Esophagus squamous epithelium (tissue), 5 donors: ENCODE measurements around the gene GLRA1. TPM values are rescaled to one million over a fixed set of nuclear protein-coding genes. Genes with fewer than 3 reads are reported as not detected.
"Not testable (repeated sequence)": the region's sequence is repeated elsewhere in the genome, so short reads cannot be mapped to it uniquely, and the experiment has no call there.

Source experiments
- DNase-seq: peaks from one replicate; lab custom pipeline; 2025; lab: John Stamatoyannopoulos, UW
- H3K27ac ChIP-seq, 4 donors: fragments of 200-600 bp; sonication (generic); one replicate each; pipeline ENCODE4 v1.5.1; 2016 to 2019; ENCODE audit warnings: mild to moderate bottlenecking in 1 of 4
- H3K27me3 ChIP-seq, 4 donors: fragments of 200-600 bp; sonication (generic); 1 replicate in 3 of 4; 2 replicates in 1 of 4; pipeline versions ENCODE4 v1.5.1 to v1.6.0; 2017 to 2021; ENCODE audit warnings: antibody characterized with exemption in 1 of 4
- H3K36me3 ChIP-seq, 3 donors: fragments of 200-600 bp; sonication (generic); one replicate each; pipeline ENCODE4 v1.5.1; 2016 to 2019
- H3K4me1 ChIP-seq, 3 donors: fragments of 200-600 bp; sonication (generic); one replicate each; pipeline ENCODE4 v1.5.1; 2017 to 2019
- H3K4me3 ChIP-seq, 4 donors: fragments of 200-600 bp; sonication (generic); 1 replicate in 3 of 4; 2 replicates in 1 of 4; pipeline ENCODE4 v1.5.1; 2016 to 2019; ENCODE audit warnings: mild to moderate bottlenecking in 2 of 4, moderate library complexity in 1 of 4
- H3K9me3 ChIP-seq, 3 donors: fragments of 200-600 bp; sonication (generic); one replicate each; pipeline ENCODE4 v1.5.1; 2016 to 2019
- POLR2A ChIP-seq, 4 donors: fragments of 450-650 bp; IDR thresholded peaks; one replicate each; pipeline ENCODE4 v1.6.1; 2017; ENCODE audit warnings: antibody characterized with exemption in 4 of 4, mild to moderate bottlenecking in 4 of 4, moderate library complexity in 3 of 4
- WGBS, 2 donors: methylation state at CpG; one replicate each; pipeline ENCODE4 v1.1.5; 2018; 5-methylcytosine and 5-hydroxymethylcytosine counted together
- intact Hi-C: fragments of 100-400 bp; cut with DNase I; formaldehyde crosslinking; loops from one replicate; pipeline ENCODE4 v1.15.0; 2022
- total RNA-seq, 4 donors: library from RNA; depleted of rRNA; stranded (reverse); fragments of >200 nt; gene quantifications; one replicate each; pipeline ENCODE4 v1.1.0, GENCODE V29; 2016
- TF ChIP-seq, protein P1 (sequence below), 6 experiments: fragments of 450-650 bp in 4 of 6; fragments of 200-600 bp in 2 of 6; sonication (generic) in 2 of 6; IDR thresholded peaks; one replicate each; pipeline ENCODE4 v1.5.1; 2016 to 2019; ENCODE audit warnings: antibody characterized with exemption in 6 of 6, mild to moderate bottlenecking in 4 of 6, moderate library complexity in 4 of 6
- donor health status: DM: yes; HTN: yes; CAD: no.

Gene GLRA1
- total RNA-seq, 4 donors from 2014 or later: not detected

DNA sequence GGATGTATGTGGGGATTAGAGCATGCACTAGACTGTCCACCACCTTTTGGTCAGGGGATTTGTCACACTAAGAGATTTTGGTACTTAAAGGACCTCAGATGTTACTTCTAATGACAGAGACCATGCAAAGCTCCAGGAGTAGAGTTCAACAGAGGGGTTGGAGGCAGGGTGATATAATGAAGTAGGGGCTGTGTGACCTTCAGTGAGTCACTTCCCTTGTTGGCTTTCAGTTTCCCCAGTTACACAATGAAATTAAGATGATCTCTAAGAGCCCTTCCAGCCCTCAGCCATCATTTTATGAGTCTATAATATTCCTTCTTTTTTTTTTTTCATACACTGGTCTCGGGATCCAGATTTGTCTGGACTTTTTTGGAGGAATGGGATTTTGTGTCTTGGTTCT lies 26.8 kb downstream of the GLRA1 start:
- intact Hi-C loops: no loop called here
- H3K4me1 ChIP-seq: peaks cover 0 to 19% (median 13%) of the 10 kb centered on the region in 3 donors
- no peak for DNase-seq
- TF ChIP-seq POLR2A (IDR thresholded peaks at IDR 0.05): no peak
- TF ChIP-seq, protein P1, sequence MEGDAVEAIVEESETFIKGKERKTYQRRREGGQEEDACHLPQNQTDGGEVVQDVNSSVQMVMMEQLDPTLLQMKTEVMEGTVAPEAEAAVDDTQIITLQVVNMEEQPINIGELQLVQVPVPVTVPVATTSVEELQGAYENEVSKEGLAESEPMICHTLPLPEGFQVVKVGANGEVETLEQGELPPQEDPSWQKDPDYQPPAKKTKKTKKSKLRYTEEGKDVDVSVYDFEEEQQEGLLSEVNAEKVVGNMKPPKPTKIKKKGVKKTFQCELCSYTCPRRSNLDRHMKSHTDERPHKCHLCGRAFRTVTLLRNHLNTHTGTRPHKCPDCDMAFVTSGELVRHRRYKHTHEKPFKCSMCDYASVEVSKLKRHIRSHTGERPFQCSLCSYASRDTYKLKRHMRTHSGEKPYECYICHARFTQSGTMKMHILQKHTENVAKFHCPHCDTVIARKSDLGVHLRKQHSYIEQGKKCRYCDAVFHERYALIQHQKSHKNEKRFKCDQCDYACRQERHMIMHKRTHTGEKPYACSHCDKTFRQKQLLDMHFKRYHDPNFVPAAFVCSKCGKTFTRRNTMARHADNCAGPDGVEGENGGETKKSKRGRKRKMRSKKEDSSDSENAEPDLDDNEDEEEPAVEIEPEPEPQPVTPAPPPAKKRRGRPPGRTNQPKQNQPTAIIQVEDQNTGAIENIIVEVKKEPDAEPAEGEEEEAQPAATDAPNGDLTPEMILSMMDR (IDR thresholded peaks at IDR 0.05): no peak
- H3K27me3 ChIP-seq: no peaks in the 10 kb centered on the region
- no peaks in the 10 kb centered on the region for H3K9me3 ChIP-seq
- WGBS, 2 donors: 89 to 90% methylated on average over 1 of the region's 1 CpG
- H3K4me3 ChIP-seq: no peak overlapping the region
- H3K36me3 ChIP-seq: no peaks in the 10 kb centered on the region
- H3K27ac ChIP-seq: no peak overlapping the region

DNA sequence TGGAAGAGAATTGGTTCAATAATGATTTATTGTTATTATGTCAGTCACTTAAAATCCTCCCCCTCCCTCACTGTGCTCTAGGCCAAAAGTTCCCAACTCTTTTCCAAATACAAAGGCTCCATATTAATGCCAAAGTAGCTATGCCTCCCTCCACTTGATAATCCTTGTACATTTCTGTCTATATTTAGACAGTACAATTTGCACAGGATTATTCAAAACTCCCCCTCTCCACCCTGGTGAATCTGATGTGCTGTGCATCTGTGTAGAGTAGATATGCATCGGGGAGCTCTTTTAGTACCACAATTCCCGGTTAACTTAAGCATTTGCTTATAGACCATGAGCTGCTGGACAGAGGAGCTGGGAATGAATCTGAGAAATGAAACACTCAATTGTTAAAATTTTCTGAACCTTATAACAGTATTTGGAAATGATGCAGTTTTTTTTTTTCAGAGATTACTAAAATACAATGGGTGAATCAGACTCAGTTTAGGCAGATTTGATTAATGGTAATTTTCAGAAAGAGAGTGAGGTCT lies 27.6 kb downstream of the GLRA1 start:
- Histone ChIP-seq H3K4me3 (no peak overlapping the region), H3K27me3 (no peaks in the 10 kb centered on the region), H3K27ac (no peak overlapping the region), H3K36me3 (no peaks in the 10 kb centered on the region), H3K4me1 (peaks cover 0 to 19% (median 13%) of the 10 kb centered on the region in 3 donors), H3K9me3 (no peaks in the 10 kb centered on the region)
- intact Hi-C loops: no loop called here
- no peak for DNase-seq
- no peak for TF ChIP-seq POLR2A (IDR thresholded peaks at IDR 0.05)
- TF ChIP-seq, protein P1 (IDR thresholded peaks at IDR 0.05): no peak
- 27 to 52% methylated on average over 2 of the region's 2 CpGs for WGBS, 2 donors

DNA sequence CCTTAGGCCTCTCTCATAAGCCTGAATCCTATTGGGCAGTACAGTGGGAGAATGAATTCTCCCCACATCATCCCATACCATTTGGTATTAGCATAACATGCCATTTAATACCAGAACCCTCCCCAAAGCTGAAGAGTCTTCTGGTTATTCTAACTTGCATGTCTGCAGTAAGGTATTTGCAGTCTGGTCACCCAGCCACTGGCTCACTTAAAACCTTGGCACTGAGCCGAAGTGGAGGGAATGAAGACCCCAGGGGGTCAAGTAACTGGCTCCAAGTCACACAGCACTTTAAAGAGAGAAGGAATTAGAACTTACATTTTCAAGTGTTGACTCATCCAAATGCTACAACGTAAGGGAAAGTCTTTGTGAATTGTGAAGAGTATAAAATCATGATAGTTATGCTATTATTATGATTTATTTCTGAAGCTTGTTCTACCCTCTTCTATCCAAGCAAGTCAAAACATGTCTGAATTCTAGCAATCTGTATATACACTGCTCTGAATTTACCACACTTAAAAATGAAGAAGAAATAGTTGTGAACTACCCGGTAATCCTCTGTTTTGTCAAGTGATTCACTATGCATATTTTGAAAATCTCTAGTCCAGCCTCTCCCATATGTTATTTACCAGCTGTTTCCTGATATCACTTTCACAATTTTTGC lies 28.5 kb downstream of the GLRA1 start:
- Histone ChIP-seq H3K4me1 (peaks cover 0 to 19% (median 13%) of the 10 kb centered on the region in 3 donors), H3K27me3 (no peaks in the 10 kb centered on the region), H3K4me3 (no peak overlapping the region), H3K36me3 (no peaks in the 10 kb centered on the region), H3K9me3 (no peaks in the 10 kb centered on the region), H3K27ac (no peak overlapping the region)
- TF ChIP-seq, protein P1 (IDR thresholded peaks at IDR 0.05): no peak
- TF ChIP-seq POLR2A (IDR thresholded peaks at IDR 0.05): no peak
- no peak for DNase-seq
- WGBS, 2 donors: 14 to 18% methylated on average over 3 of the region's 3 CpGs
- intact Hi-C loops: no loop called here

DNA sequence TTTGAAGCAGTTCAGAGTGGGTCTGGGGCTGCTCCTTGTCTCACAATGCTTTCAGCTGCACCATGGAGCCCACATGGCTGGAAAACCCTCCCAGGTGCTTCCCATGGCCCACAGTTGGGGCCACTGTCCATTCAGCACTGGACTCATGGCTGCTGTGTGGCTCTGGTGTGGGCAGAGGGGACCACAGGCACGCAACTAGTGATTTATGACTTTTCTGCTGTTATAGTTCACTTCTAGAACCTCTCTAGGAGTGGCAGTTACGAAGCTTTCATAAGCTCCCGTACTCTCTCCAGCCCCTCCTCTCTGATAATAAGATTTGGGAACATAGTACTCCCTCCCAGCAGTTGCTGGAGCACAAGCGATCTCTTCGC lies 29.0 kb downstream of the GLRA1 start:
- H3K4me3 ChIP-seq: no peak overlapping the region
- H3K27ac ChIP-seq: no peak overlapping the region
- H3K9me3 ChIP-seq: no peaks in the 10 kb centered on the region
- no peak for DNase-seq
- no peaks in the 10 kb centered on the region for H3K36me3 ChIP-seq
- no peak for TF ChIP-seq POLR2A (IDR thresholded peaks at IDR 0.05)
- TF ChIP-seq, protein P1 (IDR thresholded peaks at IDR 0.05): no peak
- 33 to 38% methylated on average over 5 of the region's 5 CpGs for WGBS, 2 donors
- H3K27me3 ChIP-seq: no peaks in the 10 kb centered on the region
- H3K4me1 ChIP-seq: peaks cover 0 to 19% (median 13%) of the 10 kb centered on the region in 3 donors
- intact Hi-C loops: no loop called here

DNA sequence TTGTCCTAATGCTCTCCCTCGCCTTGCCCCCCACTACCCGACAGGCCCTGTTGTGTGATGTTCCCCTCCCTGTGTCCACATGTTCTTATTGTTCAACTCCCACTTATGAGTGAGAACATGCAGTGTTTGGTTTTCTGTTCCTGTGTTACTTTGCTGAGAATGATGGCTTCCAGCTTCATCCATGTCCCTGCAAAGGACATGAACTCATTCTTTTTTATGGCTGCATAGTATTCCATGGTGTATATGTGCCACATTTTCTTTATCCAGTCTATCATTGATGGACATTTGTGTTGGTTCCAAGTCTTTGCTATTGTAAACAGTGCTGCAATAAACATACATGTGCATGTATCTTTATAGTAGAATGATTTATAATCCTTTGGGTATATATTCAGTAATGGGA lies 31.2 kb downstream of the GLRA1 start:
- H3K9me3 ChIP-seq, H3K27ac ChIP-seq, H3K27me3 ChIP-seq, DNase-seq, H3K36me3 ChIP-seq, H3K4me3 ChIP-seq, intact Hi-C loops: not testable (repeated sequence)
- 71 to 92% methylated on average over 2 of the region's 2 CpGs for WGBS, 2 donors
- peaks cover 0 to 19% (median 13%) of the 10 kb centered on the region in 3 donors for H3K4me1 ChIP-seq
